Measurements from ENCODE around the gene MPND. TPM values are rescaled to one million over a fixed set of nuclear protein-coding genes. Genes with fewer than 3 reads are reported as not detected.
"Not testable (repeated sequence)": the region's sequence is repeated elsewhere in the genome, so short reads cannot be mapped to it uniquely, and the experiment has no call there.

The MPND gene
- total RNA-seq, 1 donor = 22.4 TPM

DNA sequence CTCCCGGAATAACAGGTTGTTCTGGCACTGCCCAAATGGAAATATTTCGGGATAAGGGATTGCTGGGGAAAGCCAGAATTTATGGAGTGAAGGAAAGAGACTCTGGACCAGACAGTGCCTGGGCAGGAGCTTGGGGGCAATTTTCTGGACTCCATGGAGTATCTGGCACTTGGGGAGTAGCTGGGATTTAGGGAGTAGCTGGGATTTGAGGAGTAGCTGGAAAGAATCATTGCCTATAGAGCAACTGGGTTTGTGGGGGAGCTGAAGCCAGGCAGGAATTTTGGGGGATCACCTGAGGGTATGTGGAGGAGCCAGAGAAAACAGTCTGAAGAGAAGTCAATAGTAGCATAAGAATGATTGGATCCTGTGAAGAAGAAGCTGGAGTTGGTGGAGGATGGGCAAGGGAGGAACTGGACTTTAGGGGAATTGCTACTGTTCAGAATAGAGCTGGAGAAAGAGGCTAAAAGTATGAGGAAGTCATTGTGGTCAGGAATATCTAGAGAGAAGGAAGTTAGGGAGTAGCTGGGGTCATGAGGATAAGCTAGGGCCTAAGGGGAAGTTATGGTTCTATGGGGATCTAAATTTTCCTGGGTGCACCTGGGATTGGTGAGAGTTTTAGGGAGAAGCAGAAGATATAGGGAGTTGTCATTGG is 24.2 kb upstream of the MPND start:
- no peak for DNase-seq (ENCODE audit: low read depth in 2 of 3, low spot score in 2 of 3)

DNA sequence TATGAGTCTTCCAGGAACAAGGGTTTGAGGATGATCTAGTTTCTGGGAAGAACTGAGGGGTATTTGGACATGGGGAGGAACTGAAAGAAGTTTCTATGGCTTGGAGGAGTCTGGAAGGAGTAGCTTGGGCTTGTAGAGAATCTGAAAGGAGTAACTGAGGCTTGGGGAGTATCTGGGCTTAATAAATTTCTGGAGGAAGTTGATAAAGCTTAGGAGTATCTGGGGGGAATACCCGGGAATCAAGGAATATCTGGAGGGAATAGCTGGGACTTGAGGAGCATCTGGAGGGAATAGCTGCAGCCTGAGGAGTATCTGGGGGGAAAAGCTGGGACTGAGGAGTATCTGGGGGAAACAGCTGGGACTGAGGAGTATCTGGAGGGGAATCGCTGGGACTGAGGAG is 22.9 kb upstream of the MPND start:
- DNase-seq (ENCODE audit: low read depth in 2 of 3, low spot score in 2 of 3) = no peak

DNA sequence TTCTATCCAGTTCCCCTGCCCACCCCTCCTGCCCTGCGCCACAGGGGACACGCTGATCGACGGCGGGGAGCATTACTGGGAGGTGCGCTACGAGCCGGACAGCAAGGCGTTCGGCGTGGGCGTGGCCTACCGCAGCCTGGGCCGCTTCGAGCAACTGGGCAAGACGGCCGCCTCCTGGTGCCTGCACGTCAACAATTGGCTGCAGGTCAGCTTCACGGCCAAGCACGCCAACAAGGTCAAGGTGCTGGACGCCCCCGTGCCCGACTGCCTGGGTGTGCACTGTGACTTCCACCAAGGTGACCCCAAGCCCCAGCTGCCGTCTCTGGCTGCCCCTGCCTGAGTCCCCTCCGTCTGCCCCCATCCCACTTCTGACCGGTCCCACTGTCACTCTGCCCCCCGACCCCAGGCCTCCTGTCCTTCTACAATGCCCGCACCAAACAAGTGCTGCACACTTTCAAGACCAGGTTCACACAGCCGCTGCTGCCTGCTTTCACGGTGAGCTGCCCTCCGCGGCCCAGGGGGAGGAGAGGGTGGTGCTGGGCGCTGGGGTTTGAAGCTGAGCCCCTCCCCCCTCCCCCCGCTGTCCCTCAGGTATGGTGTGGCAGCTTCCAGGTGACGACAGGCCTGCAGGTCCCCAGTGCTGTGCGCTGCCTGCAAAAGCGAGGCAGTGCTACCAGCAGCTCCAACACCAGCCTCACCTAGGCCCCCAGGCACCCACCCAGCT is 20.3 kb upstream of the MPND start:
- no peak for DNase-seq (ENCODE audit: low read depth in 2 of 3, low spot score in 2 of 3)

DNA sequence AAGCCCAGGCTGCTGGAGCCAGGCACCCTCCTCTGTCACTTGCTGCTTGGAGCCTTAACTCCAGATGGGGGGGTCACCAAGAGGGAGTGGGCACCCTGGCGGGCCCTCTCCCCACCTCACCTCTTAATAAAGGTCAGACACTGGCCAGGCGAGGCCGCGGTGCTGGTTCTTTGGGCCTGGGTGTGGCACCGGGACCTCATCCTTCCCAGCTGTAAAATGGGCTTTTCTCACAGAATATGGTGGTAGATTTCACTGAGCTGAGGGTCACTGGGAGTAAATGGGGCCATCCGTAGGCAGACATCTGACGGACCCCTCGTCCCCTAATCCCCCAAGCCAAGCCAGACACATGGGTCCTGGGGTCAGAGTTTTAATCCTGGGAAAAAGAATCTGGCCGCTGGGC is 19.7 kb upstream of the MPND start:
- DNase-seq (ENCODE audit: low read depth in 2 of 3, low spot score in 2 of 3) = no peak

DNA sequence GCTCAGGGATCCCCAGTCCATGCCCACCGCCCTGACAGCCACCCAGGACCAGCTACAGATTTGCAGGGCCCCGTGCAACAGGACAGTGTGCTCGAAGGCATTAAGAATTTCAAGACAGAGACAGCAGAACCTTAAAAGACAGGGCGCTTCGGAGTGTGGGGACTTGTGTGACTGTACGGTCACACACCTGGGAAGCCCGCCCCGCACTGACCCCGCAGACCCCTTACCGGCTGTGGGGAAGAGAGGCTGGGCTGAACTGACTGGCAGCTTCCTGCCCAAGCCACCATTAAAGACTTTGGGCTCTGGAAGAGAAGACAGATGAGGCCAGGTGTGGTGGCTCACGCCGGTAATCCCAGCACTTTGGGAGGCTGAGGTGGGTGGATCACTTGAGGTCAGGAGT is 19.1 kb upstream of the MPND start:
- no peak for DNase-seq (ENCODE audit: low read depth in 2 of 3, low spot score in 2 of 3)

DNA sequence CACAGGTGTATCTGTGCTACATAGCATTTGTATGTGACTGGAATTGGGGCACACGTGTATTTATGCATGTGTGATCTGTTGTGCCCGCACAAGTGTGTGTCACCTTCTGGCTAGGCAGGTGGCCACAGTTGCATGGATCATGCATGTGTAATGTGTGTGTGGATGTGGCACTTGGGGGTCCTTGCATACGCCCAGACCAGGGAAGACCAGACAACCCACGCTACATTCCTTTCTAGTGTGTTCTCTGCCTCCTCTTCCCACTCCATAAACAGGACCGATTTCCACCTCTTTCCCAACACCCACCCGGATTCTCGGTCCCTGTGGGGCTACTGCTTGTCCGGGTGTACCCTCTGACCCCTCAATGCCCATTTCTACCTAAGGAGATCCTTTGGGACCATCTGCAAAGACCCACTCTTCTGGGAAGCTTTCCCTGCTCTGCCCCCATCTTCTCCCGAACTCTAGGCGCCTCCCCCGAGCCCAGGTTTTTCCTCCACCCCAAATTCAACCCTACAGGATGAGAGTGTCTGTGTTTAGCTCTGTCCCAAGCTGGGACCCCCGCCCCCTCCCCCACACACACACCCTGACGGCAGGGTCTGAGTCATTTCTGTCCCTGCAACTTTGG is 17.0 kb upstream of the MPND start:
- no peak for DNase-seq (ENCODE audit: low read depth in 2 of 3, low spot score in 2 of 3)

DNA sequence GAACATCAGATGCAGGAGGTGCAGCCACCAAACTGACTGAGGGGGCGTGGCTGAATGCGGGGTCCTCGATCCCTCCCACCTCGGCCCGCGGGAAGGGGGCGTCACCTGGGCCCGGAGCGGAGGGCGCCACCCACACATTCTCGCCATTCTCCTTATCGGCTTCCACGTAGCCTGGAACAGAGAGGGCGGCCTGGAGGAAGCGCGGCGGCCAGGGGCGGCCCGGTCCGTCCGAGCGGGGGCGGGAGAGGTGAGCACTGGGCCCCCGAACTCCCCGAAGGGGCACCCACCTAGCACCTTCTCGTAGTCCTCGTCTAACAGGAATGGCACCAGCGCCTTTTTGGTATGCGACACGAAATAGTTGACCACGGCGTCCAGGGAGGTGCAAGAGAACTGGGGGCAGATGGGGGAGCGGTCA is 16.5 kb upstream of the MPND start:
- DNase-seq (ENCODE audit: low read depth in 2 of 3, low spot score in 2 of 3) = peak in 2 of 3 donors; percentile 35 to 56

DNA sequence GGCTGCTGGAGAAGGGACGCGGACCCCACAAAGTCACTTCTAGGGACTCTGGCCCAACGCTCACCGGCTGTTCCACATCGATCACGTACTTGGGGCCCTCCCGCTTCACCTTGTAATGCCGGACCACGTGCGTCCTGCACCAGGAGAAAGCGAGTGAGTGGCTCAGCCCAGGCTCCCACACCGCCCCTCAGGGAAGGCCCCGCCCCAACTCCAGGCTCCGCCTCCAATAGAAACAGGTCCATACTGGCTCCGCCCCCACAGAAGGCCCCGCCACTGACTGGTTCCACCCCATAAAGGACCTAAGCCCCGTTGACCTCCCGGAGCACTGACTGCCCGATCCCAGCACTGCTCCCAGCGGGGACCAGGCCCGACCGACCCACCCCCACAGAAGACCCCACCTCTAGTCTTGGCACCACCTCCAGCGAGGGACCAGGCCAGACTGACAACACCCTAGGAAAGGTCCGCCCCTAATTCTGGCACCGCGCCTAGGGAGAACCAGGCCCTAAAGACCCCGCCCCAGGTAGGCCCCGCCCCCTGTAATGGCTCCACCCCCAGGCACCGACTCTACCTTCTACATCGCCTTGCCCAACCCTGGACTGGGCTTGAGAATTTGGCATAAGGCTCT is 16.0 kb upstream of the MPND start:
- DNase-seq (ENCODE audit: low read depth in 2 of 3, low spot score in 2 of 3) = peak in 2 of 3 donors; percentile 67 to 81

DNA sequence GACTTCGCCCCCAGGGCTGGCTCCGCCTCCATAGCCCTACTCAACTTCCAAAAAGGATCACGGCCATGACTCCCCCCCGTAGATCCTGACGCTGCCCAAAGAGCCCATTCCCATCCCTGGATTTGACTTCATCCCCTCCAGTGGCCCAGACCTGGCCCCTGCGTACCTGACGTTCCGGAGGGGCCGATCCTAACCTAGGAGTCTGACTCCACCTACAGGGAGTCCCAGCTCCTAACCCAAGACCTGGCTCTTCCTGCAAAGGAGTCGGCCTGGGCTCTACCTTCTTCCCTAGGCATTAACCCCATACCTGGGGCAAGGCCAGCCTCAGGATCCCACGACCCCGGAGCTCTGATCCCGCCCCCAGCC is 15.5 kb upstream of the MPND start:
- DNase-seq (ENCODE audit: low read depth in 2 of 3, low spot score in 2 of 3) = no peak

DNA sequence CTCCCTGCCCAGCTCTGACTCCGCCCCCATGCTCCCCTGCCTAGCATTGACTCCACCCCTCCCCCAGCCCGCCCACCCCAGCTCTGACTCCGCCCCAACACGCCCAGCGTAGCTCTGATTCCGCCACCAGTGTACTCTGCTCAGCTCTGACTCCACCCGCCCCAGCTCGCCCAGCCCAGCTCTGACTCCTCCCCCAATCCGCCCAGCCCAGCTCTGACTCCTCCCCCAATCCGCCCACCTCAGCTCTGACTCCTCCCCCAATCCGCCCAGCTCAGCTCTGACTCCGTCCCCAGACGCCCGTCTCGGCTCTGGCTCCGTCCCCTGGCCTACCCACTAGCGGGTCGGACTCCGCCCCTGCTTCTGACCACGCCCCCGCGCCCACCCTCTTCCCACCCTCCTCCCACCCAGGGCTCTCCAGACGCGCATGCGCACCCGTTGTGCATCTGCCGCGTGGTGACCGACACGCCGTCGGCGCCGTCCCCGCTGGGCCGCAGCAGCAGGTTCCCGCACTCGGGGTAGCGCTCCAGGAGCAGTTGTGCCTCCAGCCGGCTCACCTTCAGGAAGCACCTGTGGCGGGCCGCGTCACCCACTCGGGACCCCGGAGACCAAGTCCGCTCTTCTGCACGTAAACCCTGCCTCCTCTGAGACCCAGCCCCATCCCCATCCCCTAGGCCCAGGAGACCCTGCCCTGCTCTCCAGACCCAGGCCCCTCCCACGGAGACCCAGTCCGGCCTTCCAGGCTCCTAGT is 14.9 kb upstream of the MPND start:
- peak; percentile 87 to 95 (median 92) for DNase-seq (ENCODE audit: low read depth in 2 of 3, low spot score in 2 of 3)

DNA sequence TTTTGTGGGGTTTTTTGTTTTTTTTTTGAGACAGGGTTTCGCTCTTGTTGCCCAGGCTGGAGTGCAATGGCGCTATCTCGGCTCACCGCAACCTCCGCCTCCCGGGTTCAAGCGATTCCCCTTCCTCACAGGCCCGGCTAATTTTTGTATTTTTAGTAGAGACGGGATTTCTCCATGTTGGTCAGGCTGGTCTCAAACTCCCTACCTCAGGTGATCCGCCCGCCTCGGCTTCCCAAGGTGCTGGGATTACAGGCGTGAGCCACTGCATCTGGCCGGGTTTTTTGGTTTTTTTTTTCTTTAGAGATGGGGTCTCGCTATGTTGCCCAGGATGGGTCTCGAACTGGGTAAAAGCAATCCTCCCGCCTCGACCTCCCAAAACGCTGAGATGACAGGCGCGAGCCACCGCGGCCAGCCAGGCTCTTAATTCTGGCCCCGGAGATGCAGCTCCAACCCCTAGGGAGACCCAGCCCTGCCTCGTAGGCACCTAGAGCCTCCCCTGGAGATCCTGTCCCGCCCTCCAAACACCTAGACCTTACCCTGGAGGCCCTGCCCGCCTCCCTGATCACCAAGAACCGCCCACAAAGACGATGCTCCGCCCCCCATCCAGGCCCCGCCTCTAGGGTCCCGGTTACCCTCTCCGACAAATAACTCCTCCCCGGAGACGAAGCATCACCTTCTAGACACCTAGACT is 14.2 kb upstream of the MPND start:
- not testable (repeated sequence) for DNase-seq (ENCODE audit: low read depth in 2 of 3, low spot score in 2 of 3)

DNA sequence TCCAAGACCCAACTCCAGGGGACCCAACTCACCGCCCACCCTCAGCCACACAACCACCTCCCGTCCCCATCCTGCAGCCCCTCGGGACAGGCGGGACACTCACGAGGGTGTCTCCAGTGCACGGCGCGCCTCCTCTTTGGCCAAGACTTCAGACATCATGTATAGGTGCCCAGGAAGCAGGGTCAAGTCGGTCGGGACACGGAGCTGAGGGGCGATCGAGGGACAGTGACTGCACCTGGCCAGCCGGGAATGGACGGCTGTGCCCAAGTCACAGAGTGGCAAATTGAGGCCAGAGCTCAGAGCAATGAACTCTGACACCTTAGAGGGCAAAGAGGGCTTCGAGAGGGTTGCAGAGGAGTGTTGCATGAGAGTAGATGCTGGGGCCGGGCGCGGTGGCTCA is 13.5 kb upstream of the MPND start:
- DNase-seq (ENCODE audit: low read depth in 2 of 3, low spot score in 2 of 3) = no peak

DNA sequence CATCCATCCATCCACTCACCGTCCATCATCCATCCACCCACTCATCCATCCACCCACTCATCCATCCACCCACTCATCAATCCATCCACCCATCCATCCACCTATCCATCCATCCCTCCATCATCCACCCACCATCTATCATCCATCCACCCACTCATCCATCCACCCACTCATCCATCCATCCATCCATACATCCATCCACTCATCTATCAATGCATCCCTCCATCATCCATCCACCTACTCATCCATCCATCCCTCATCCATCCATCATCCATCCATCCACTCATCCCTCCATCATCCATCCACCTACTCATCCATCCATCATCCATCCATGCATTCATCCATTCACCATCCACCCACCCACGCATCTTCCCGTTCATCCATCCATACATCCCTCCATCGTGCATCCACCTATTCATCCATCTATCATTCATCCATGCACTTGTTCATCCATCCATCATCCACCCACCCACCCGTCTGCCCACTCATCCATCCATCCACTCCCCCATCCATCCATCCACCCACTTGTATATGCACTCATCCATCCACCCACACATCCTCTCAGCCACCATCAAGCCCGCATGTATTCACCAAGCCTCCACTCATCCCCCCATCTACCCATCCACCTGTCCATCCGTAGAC is 8.3 kb upstream of the MPND start:
- no peak for DNase-seq (ENCODE audit: low read depth in 2 of 3, low spot score in 2 of 3)

DNA sequence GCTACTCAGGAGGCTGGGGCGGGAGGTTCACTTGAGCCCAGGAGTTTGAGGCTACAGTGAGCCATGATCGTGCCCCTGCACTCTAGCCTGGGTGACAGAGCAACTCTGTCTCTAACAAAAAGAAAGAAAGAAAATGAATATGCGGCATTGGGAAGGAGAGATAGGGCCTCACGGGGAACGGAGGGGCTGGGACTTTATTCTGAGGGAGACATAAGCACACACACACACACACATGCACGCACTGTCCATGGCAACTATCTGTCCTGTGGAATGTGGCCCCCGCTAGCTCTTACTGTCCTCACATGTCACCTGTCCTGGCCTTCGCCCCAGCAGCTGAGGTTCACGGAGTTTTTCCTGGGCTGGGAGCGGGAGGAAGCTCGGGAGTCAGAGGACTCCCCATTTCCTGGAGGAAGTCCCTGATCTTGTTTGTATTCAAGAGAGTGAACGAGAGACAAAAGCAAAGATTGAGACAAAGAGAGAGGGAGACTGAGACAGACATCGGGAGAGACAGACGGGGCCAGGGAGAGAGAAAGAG is 5.4 kb upstream of the MPND start:
- peak in 2 of 3 donors; percentile 22 to 38 for DNase-seq (ENCODE audit: low read depth in 2 of 3, low spot score in 2 of 3)

DNA sequence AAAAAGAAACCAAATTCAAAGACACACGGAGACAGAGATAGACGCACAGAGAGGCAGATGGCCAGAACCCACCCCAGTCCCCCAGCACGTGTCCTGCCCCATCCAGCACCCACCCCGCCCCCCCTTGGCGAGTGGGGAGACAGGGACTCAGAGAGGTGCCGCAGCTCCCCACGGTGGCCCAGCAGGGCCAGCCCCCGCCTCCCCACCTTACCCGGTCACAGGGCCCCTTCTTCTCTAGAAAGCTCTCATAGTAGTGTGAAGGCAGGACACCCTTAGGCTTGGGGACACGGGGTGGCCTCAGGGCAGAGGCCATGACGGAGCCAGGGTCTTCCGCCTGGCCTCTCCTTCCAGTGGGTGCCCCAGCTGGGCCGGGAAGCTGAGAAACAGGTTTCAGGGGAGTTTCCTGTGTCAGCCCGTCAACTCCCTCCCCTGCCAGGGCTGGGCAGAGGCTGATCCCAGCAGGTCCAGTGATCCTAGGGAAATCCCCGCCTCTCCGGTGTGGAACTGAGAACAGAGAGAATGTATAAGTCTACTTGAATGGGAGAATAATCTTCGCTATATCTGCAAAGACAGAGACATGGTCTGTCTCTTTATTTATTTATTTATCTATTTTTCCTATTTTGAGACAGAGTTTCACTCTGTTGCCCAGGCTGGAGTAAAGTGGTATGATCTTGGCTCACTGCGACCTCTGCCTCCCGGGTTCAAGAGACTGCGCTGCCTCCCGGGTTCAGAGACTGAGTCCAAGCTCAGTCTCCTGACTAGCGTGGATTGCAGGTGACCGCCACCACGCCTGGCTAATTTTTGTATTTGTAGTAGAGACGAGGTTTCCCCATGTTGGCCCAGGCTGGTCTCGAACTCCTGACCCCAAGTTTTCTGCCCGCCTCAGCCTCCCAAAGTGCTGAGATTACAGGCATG is 4.7 kb upstream of the MPND start, which contains the start of gene STAP2:
STAP2 (minus strand) TSS at position 387 of the 915 bp plus-strand sequence; CDS start at position 313, 74 bp downstream.
- no peak for DNase-seq (ENCODE audit: low read depth in 2 of 3, low spot score in 2 of 3)

DNA sequence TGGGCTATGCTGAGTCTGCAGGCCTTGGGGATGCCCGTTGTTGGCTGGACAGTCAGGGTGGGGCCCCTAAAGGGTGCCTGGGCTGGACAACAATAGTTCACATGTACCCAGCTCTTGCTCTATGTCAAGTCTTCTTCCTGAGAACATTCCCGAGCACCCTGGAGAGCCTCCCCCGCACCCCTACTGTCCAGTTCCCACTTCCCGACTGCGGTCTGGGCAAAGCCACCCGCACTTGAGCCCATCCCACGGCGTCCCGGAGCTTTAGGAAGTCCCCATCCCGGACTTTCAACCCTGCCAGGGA is 1.1 kb upstream of the MPND start:
- no peak for DNase-seq (ENCODE audit: low read depth in 2 of 3, low spot score in 2 of 3)

DNA sequence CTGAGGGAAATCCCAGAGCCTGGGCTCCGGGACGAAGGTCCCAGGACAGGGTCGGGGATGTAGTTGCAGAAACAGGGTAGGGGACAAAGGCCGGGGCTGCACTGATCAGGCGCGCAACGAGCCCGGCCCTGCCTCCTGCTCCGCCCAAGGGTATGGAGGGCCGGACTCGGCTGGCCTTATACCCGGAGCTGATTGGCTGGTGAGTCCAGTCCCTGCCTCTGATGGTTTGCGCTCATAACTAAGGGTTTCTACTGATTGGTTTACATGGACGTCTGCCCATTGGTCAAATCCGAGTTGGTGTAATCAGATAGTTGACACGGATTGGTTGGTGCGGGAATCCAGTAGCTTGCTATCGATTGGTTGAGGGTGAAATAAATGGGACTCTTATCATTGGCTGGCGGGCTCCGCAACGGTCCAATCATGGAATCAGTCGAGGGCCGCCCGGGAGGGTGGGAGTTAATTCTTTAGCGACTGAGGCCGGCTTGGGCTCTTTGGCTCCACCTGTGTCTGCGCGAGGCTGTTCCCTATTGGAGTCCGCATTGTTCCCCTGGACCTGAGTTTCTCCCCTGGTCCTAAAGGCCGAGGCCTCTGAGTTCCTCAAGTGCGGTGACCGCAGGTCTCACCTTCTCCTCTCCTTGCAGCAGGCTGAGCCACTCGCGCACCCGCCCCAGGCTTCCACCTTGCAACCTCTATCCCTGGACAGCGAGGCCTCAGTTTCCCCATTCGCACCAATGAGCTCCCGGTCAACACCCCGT is 570 bp upstream of the MPND start:
- peak; percentile 84 to 100 (median 99) for DNase-seq (ENCODE audit: low read depth in 2 of 3, low spot score in 2 of 3)

Data from hematopoietic multipotent progenitor cell (in vitro differentiated cells).